Prostate gland (tissue), 2 donors: ENCODE measurements around the gene ATXN1. TPM values are rescaled to one million over a fixed set of nuclear protein-coding genes. Genes with fewer than 3 reads are reported as not detected.
A peak's percentile ranks its signal among the peaks of the same experiment; 100 is the strongest.

Source experiments
- DNase-seq: peaks from one replicate; pipeline ENCODE4 v3.0.0-alpha.2; 2019; ENCODE audit warnings: low spot score
- H3K27ac ChIP-seq, 2 donors: fragments of 200-600 bp; sonication (generic); 2 replicates each; pipeline ENCODE4 v1.5.1; 2017 to 2019
- H3K27me3 ChIP-seq: fragments of 200-600 bp; sonication (generic); replicated peaks from 2 replicates; pipeline ENCODE4 v1.5.1; 2019; ENCODE audit not compliant: insufficient read depth
- H3K36me3 ChIP-seq, 2 donors: fragments of 200-600 bp; sonication (generic); 1 replicate in 1 of 2; 2 replicates in 1 of 2; pipeline versions ENCODE4 v1.5.1 to v1.8.1; 2017 to 2019
- H3K4me1 ChIP-seq: fragments of 200-600 bp; sonication (generic); replicated peaks from 2 replicates; pipeline ENCODE4 v1.5.1; 2019
- H3K4me3 ChIP-seq, 2 donors: fragments of 200-600 bp; sonication (generic); 2 replicates each; pipeline ENCODE4 v1.5.1; 2017 to 2019
- H3K9me3 ChIP-seq: fragments of 200-600 bp; sonication (generic); 2 replicates; pipeline ENCODE4 v1.5.1; 2017
- CTCF ChIP-seq, 4 experiments: fragments of 200-600 bp in 2 of 4; fragments of 450-650 bp in 2 of 4; sonication (generic) in 2 of 4; IDR thresholded peaks; 1 replicate in 3 of 4; 2 replicates in 1 of 4; pipeline ENCODE4 v1.5.1; 2016 to 2019; ENCODE audit warnings: antibody characterized with exemption in 4 of 4, mild to moderate bottlenecking in 2 of 4, moderate library complexity in 2 of 4
- POLR2A ChIP-seq: fragments of 450-650 bp; IDR thresholded peaks from one replicate; pipeline ENCODE4 v1.6.1; 2016; ENCODE audit warnings: antibody characterized with exemption, mild to moderate bottlenecking
- POLR2AphosphoS5 ChIP-seq: sonication (generic); formaldehyde crosslinking; IDR thresholded peaks from one replicate; pipeline ENCODE4 v1.6.1; 2017; ENCODE audit warnings: antibody characterized with exemption
- WGBS: methylation state at CpG from one replicate; pipeline ENCODE4 v1.1.5; 2018; 5-methylcytosine and 5-hydroxymethylcytosine counted together
- intact Hi-C: fragments of 100-400 bp; cut with DNase I; formaldehyde crosslinking; loops from one replicate; pipeline ENCODE4 v1.14.2; 2022
- total RNA-seq, 2 donors: library from RNA; depleted of rRNA; stranded (reverse); fragments of >200 nt; gene quantifications; one replicate each; pipeline ENCODE4 v1.1.0, GENCODE V29; 2016

ATXN1 gene
- total RNA-seq, 2 donors from 2014 or later = 28.5 to 89.0 TPM

- Histone ChIP-seq H3K4me1 (no peaks in the 10 kb centered on the region), H3K4me3 (no peak overlapping the region), H3K36me3 (no peaks in the 10 kb centered on the region), H3K27me3 (no peaks in the 10 kb centered on the region), H3K27ac (no peak overlapping the region), H3K9me3 (no peaks in the 10 kb centered on the region)
- TF ChIP-seq CTCF (IDR thresholded peaks at IDR 0.05) (no peak), POLR2A (no peak), POLR2AphosphoS5 (no peak)
- intact Hi-C loops = no loop called here
- WGBS = 96% methylated on average over 5 of the region's 5 CpGs
- DNase-seq = no peak
These were observed 16.5 kb upstream of the ATXN1 start for GRCh38 chr6:16777794-16778193.

- Histone ChIP-seq H3K36me3 (no peaks in the 10 kb centered on the region), H3K27ac (no peak overlapping the region), H3K4me3 (no peak overlapping the region), H3K27me3 (no peaks in the 10 kb centered on the region), H3K9me3 (no peaks in the 10 kb centered on the region), H3K4me1 (no peaks in the 10 kb centered on the region)
- TF ChIP-seq POLR2A = no peak
- intact Hi-C loops = no loop called here
- no peak for DNase-seq
- WGBS = 31% methylated on average over 4 of the region's 4 CpGs
These were observed 15.2 kb upstream of the ATXN1 start for GRCh38 chr6:16776394-16777017.

- no peak for DNase-seq
- no peaks in the 10 kb centered on the region for H3K36me3 ChIP-seq
- no peaks in the 10 kb centered on the region for H3K9me3 ChIP-seq
- H3K4me3 ChIP-seq = no peak overlapping the region
- no peak overlapping the region for H3K27ac ChIP-seq
- WGBS = 62% methylated on average over 1 of the region's 1 CpG
- H3K27me3 ChIP-seq = no peaks in the 10 kb centered on the region
- intact Hi-C loops = no loop called here
- no peak for TF ChIP-seq POLR2A
- TF ChIP-seq CTCF (IDR thresholded peaks at IDR 0.05) = no peak
- TF ChIP-seq POLR2AphosphoS5 = no peak
- H3K4me1 ChIP-seq = no peaks in the 10 kb centered on the region
These were observed 13.2 kb upstream of the ATXN1 start for GRCh38 chr6:16774437-16774836.

GRCh38 chr6:16773362-16773761, 12.1 kb upstream of the ATXN1 start:
- no peak for DNase-seq
- H3K36me3 ChIP-seq = no peaks in the 10 kb centered on the region
- no peaks in the 10 kb centered on the region for H3K27me3 ChIP-seq
- intact Hi-C loops = no loop called here
- peaks cover 4% of the 10 kb centered on the region for H3K4me1 ChIP-seq
- H3K4me3 ChIP-seq = no peak overlapping the region
- H3K27ac ChIP-seq = no peak overlapping the region
- WGBS = 92% methylated on average over 2 of the region's 2 CpGs
- TF ChIP-seq CTCF (IDR thresholded peaks at IDR 0.05) (no peak), POLR2AphosphoS5 (no peak), POLR2A (no peak)
- H3K9me3 ChIP-seq = no peaks in the 10 kb centered on the region

- Histone ChIP-seq H3K36me3 (no peaks in the 10 kb centered on the region), H3K9me3 (no peaks in the 10 kb centered on the region), H3K27ac (no peak overlapping the region), H3K4me3 (no peak overlapping the region), H3K27me3 (no peaks in the 10 kb centered on the region), H3K4me1 (peaks cover 7% of the 10 kb centered on the region)
- intact Hi-C loops = no loop called here
- DNase-seq = no peak
- WGBS = 50% methylated on average over 16 of the region's 16 CpGs
- TF ChIP-seq CTCF (IDR thresholded peaks at IDR 0.05) = peak; percentile 55 to 71 (median 58)
- no peak for TF ChIP-seq POLR2A
These were observed 9.7 kb upstream of the ATXN1 start for GRCh38 chr6:16770701-16771569.
